Endothelial cell of umbilical vein (primary cell): ENCODE results near the gene NDUFB4. TPM values are rescaled to one million over a fixed set of nuclear protein-coding genes. Genes with fewer than 3 reads are reported as not detected.

Source experiments
- BruUV-seq: library from RNA; stranded (reverse); fragments of 400-500 nt; replicated peaks from 2 replicates; lab custom pipeline; 2021; lab: Mats Ljungman, UMichigan
- CTCF ChIA-PET: fragments of 300-600, 350-600 bp; sonication (Branson Sonifier 250); formaldehyde crosslinking; loops from one replicate; lab custom pipeline; 2021; ENCODE audit warnings: antibody characterized with exemption, inconsistent platforms; lab: Charles Lee
- POLR2A ChIA-PET: fragments of 300-600, 350-600 bp; sonication (Branson Sonifier 250); formaldehyde crosslinking; loops from one replicate; lab custom pipeline; 2021; ENCODE audit warnings: antibody characterized with exemption, inconsistent platforms; lab: Charles Lee
- DNase-seq: peaks from one replicate; pipeline ENCODE4 v3.0.0-alpha.2; 2011; ENCODE audit warnings: low read depth, low spot score
- FAIRE-seq: peaks from 2 replicates; lab custom pipeline; 2011; peaks lifted over from hg19 to GRCh38; lab: Jason Lieb, UNC
- H2AFZ ChIP-seq: 2 replicates; pipeline ENCODE4 v1.6.0; 2012; ENCODE audit warnings: low read depth, low read length, control low read depth, inconsistent platforms
- H3K27ac ChIP-seq: 2 replicates; pipeline ENCODE4 v1.5.1; 2011; ENCODE audit warnings: low read depth, mild to moderate bottlenecking, control low read depth, low read length, moderate library complexity; ENCODE audit not compliant: insufficient read depth
- H3K27me3 ChIP-seq, 2 experiments: 2 replicates each; pipeline versions ENCODE4 v1.6.0 to v1.6.1; 2011; ENCODE audit warnings: low read length in 2 of 2, mixed read lengths in 1 of 2; ENCODE audit not compliant: control insufficient read depth in 2 of 2, insufficient read depth in 2 of 2
- H3K36me3 ChIP-seq, 2 experiments: 2 replicates in 1 of 2; 3 replicates in 1 of 2; pipeline ENCODE4 v1.5.1; 2011; ENCODE audit warnings: low read length in 2 of 2, mild to moderate bottlenecking in 1 of 2, moderate library complexity in 1 of 2; ENCODE audit not compliant: control insufficient read depth in 2 of 2, insufficient read depth in 2 of 2; ENCODE audit errors: extremely low read depth in 1 of 2
- H3K4me1 ChIP-seq: 3 replicates; pipeline ENCODE4 v1.5.1; 2011; ENCODE audit warnings: mild to moderate bottlenecking, low read length; ENCODE audit not compliant: control insufficient read depth, insufficient read depth; ENCODE audit errors: extremely low read depth
- H3K4me2 ChIP-seq: 2 replicates; pipeline ENCODE4 v1.6.1; 2011; ENCODE audit warnings: low read length, control low read depth, mixed read lengths; ENCODE audit not compliant: insufficient read depth
- H3K4me3 ChIP-seq, 3 experiments: fragments of 200-600 bp in 1 of 3; sonication (generic), shearing (Covaris generic) in 1 of 3; replicated peaks in 1 of 3; 2 replicates each; pipeline ENCODE4 v1.5.1; 2011 to 2016; ENCODE audit warnings: control low read depth in 3 of 3, low read length in 3 of 3, mild to moderate bottlenecking in 2 of 3, inconsistent platforms in 1 of 3, low read depth in 1 of 3, moderate library complexity in 1 of 3; ENCODE audit not compliant: insufficient read depth in 1 of 3
- H3K79me2 ChIP-seq: 2 replicates; pipeline ENCODE4 v1.6.0; 2012; ENCODE audit warnings: low read length, inconsistent platforms; ENCODE audit not compliant: control insufficient read depth, insufficient read depth
- H3K9ac ChIP-seq: replicated peaks from 2 replicates; pipeline ENCODE3; 2011; ENCODE audit warnings: low read length, control low read depth; ENCODE audit not compliant: insufficient read depth; ENCODE audit errors: extremely low read depth
- H3K9me1 ChIP-seq: replicated peaks from 3 replicates; pipeline ENCODE4 v1.6.0; 2011; ENCODE audit warnings: mild to moderate bottlenecking, low read length; ENCODE audit not compliant: control insufficient read depth, insufficient read depth; ENCODE audit errors: extremely low read depth
- H3K9me3 ChIP-seq: replicated peaks from 2 replicates; pipeline ENCODE4 v1.5.1; 2012; ENCODE audit warnings: low read length, inconsistent platforms; ENCODE audit not compliant: control insufficient read depth, insufficient read depth
- H4K20me1 ChIP-seq: replicated peaks from 2 replicates; pipeline ENCODE3; 2011; ENCODE audit warnings: mild to moderate bottlenecking, low read length; ENCODE audit not compliant: control insufficient read depth, insufficient read depth; ENCODE audit errors: extremely low read depth
- EZH2 ChIP-seq: IDR thresholded peaks from 2 replicates; pipeline ENCODE4 v1.6.1; 2012; ENCODE audit warnings: borderline replicate concordance, low read depth, mild to moderate bottlenecking, moderate library complexity, low read length, inconsistent platforms; ENCODE audit not compliant: severe bottlenecking
- FOS ChIP-seq: IDR thresholded peaks from 2 replicates; pipeline ENCODE4 v1.6.1; 2011; ENCODE audit warnings: mild to moderate bottlenecking, low read length, moderate library complexity, borderline replicate concordance; ENCODE audit not compliant: insufficient read depth
- JUN ChIP-seq: IDR thresholded peaks from 2 replicates; pipeline ENCODE4 v1.6.1; 2011; ENCODE audit warnings: borderline replicate concordance, low read depth; ENCODE audit not compliant: insufficient read length, insufficient read depth
- MAX ChIP-seq: IDR thresholded peaks from 2 replicates; pipeline ENCODE4 v1.6.1; 2011; ENCODE audit not compliant: insufficient read depth, insufficient read length
- MYC ChIP-seq: IDR thresholded peaks from one replicate; pipeline ENCODE4 v1.6.1; 2011; ENCODE audit warnings: mild to moderate bottlenecking, low read depth, low read length
- POLR2A ChIP-seq: IDR thresholded peaks from 2 replicates; pipeline ENCODE4 v1.6.1; 2012; ENCODE audit warnings: low read depth, mild to moderate bottlenecking, control low read depth, low read length
- POLR2AphosphoS5 ChIP-seq: IDR thresholded peaks from 2 replicates; pipeline ENCODE4 v1.6.1; 2012; ENCODE audit warnings: low read depth, mild to moderate bottlenecking, control low read depth, low read length, moderate library complexity; ENCODE audit not compliant: insufficient read depth
- dilution Hi-C: fragments of 300-500 bp; cut with MboI; formaldehyde crosslinking; loops from one replicate; pipeline ENCODE4 v1.15.0; 2019; ENCODE audit warnings: low sequenced_read_pairs; ENCODE audit not compliant: extremely low pct_ligation_motif_present
- intact Hi-C: fragments of 100-400 bp; cut with micrococcal nuclease; formaldehyde crosslinking; loops from one replicate; pipeline ENCODE4 v1.10.0; 2022
- polyA plus RNA-seq, 4 experiments: library from polyadenylated mRNA; depleted of rRNA in 3 of 4; stranded (reverse) in 3 of 4; unstranded in 1 of 4; fragments of >200 nt; gene quantifications; 2 replicates each; pipeline versions ENCODE4 v1.2.1 to v1.2.3, GENCODE V29; 2011 to 2012; ENCODE audit warnings: missing spikeins in 1 of 4
- total RNA-seq: library from RNA; stranded (reverse); gene quantifications from 2 replicates; pipeline ENCODE4 v1.2.3, GENCODE V29; 2021
- TF ChIP-seq, protein P1 (sequence below), 2 donors: IDR thresholded peaks; 1 replicate in 1 of 2; 2 replicates in 1 of 2; pipeline ENCODE4 v1.5.1; 2011; ENCODE audit warnings: low read length in 2 of 2, mild to moderate bottlenecking in 2 of 2, moderate library complexity in 2 of 2, control low read depth in 1 of 2, inconsistent platforms in 1 of 2, low read depth in 1 of 2; ENCODE audit not compliant: insufficient read depth in 1 of 2; ENCODE audit errors: extremely low read depth in 1 of 2

Gene NDUFB4
- total and polyA plus RNA-seq, 2 donors (not counting 3 experiments of a cell fraction or from before 2014, with no cell fraction given): 140 to 191 TPM

DNA sequence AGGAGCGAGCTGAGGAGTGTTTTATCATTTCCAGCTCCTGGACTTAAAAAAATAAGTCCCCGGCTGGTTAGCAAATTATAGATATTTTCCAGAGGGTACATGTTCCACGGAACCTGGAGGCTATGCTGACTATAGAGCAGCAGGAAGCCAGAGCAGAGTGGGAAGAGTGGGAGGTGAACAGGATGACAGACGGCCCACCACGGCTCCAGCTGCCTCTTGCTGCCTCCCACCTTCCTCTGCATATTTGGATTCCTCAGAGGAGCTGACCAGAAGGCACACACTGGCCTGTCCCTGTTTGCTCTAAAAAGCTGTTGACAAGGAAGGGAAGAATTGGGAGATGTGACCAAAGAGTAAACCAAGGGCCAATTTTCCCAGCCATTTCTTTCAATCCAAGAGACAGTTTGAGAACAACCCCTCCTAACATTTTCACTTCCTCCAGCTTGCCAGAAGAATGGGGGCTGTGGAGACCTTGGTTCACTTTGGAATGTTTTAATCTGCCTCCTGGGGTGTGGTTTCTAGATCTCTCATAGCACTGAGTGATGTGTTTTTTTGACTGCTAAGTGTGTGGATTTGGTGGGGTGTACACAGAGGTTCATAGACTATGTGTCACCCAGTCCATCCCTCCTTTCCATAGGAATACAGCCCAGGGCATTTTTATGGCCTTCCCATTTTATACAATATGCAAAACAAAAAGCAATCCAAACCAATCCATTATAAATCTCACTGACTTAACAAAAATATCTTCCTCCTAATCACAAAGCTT, 49.1 kb downstream of the NDUFB4 start:
- Histone ChIP-seq H3K4me1 (peaks cover 9% of the 10 kb centered on the region), H3K27ac (no peak overlapping the region), H4K20me1 (no peaks in the 10 kb centered on the region), H3K9me1 (no peaks in the 10 kb centered on the region), H2AFZ (peak overlapping the region; percentile 58), H3K27me3 (no peaks in the 10 kb centered on the region), H3K4me3 (no peak overlapping the region), H3K9me3 (no peaks in the 10 kb centered on the region), H3K36me3 (no peaks in the 10 kb centered on the region), H3K9ac (no peak overlapping the region), H3K4me2 (no peak overlapping the region), H3K79me2 (no peaks in the 10 kb centered on the region)
- dilution Hi-C loops: no loop called here
- no TSS peak for BruUV-seq
- TF ChIP-seq POLR2A (no peak), EZH2 (no peak), JUN (no peak), POLR2AphosphoS5 (no peak), FOS (no peak), MAX (no peak), MYC (no peak)
- TF ChIP-seq, protein P1, sequence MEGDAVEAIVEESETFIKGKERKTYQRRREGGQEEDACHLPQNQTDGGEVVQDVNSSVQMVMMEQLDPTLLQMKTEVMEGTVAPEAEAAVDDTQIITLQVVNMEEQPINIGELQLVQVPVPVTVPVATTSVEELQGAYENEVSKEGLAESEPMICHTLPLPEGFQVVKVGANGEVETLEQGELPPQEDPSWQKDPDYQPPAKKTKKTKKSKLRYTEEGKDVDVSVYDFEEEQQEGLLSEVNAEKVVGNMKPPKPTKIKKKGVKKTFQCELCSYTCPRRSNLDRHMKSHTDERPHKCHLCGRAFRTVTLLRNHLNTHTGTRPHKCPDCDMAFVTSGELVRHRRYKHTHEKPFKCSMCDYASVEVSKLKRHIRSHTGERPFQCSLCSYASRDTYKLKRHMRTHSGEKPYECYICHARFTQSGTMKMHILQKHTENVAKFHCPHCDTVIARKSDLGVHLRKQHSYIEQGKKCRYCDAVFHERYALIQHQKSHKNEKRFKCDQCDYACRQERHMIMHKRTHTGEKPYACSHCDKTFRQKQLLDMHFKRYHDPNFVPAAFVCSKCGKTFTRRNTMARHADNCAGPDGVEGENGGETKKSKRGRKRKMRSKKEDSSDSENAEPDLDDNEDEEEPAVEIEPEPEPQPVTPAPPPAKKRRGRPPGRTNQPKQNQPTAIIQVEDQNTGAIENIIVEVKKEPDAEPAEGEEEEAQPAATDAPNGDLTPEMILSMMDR (IDR thresholded peaks at IDR 0.05; ENCODE audit: extremely low read depth in 1 of 2, insufficient read depth in 1 of 2, low read depth in 1 of 2, low read length in 2 of 2): no peak
- ChIA-PET CTCF (interaction anchor here (1.1 kb wide), 1 partner anchor 150 kb away, joined by 3 read pairs; no protein-coding TSS in a partner anchor), POLR2A (no interaction called here)
- intact Hi-C loops: no loop called here
- FAIRE-seq: no peak
- DNase-seq: no peak
